Measurements from ENCODE around the gene CLPSL2. TPM values are rescaled to one million over a fixed set of nuclear protein-coding genes. Genes with fewer than 3 reads are reported as not detected.

Gene CLPSL2
- total RNA-seq, 2 donors from 2014 or later: 1.1 to 2.1 TPM

DNA sequence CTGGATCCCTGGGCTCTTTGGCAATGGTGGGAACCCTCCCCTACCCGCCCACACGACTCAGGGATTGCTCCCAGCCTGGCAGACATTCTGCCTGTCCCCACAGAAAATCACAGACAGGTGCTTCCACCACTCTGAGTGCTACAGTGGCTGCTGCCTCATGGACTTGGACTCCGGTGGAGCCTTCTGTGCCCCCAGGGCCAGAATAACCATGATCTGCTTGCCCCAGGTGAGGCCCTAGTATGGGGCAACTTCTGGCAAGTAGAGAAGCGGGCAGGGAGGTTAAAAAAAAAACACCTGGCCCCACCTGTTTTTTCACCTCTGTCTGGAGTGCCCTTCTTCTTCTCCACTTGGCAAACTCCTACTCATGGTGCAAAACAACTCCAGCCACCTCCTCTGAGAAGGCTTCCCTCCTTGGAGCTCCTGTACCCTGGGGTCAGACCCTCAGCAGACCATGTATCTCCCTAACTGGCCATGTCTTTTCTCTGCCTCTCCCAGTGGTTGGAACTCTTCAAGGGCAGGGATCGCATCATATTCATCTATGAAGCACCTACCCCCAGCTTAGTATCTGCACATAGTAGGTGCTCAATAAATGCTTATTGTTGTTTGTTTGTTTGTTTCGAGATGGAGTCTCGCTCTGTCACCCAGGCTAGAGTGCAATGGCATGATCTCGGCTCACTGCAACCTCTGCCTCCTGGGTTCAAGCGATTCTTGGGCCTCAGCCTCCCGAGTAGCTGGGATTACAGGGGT lies 1.1 kb downstream of the CLPSL2 start:
- peaks cover 20% of the 10 kb centered on the region for H3K27me3 Mint-ChIP-seq (ENCODE audit: insufficient read depth)
- peak overlapping the region; percentile 56 for H3K4me3 Mint-ChIP-seq
- Histone ChIP-seq H3K27me3 (ENCODE audit: control insufficient read depth, insufficient read depth, low read length, poor library complexity, severe bottlenecking) (peaks cover 17% of the 10 kb centered on the region), H3K9ac (ENCODE audit: extremely low read depth, low read length, poor library complexity, severe bottlenecking) (no peak overlapping the region), H3K36me3 (ENCODE audit: control insufficient read depth, insufficient read depth, low read length) (no peaks in the 10 kb centered on the region), H3K9me3 (ENCODE audit: control insufficient read depth, low read length) (no peaks in the 10 kb centered on the region), H3K4me3 (ENCODE audit: low read length) (no peak overlapping the region), H3K27ac (ENCODE audit: low read depth, low read length) (no peak overlapping the region), H3K4me1 (ENCODE audit: control insufficient read depth, insufficient read depth, low read length) (no peaks in the 10 kb centered on the region)
- no peaks in the 10 kb centered on the region for H3K36me3 Mint-ChIP-seq (ENCODE audit: low read depth)
- H3K9me3 Mint-ChIP-seq: no peaks in the 10 kb centered on the region
- H3K27ac Mint-ChIP-seq: no peak overlapping the region
- 82 to 100% methylated on average over 4 to 10 of the region's 10 CpGs for WGBS, 2 experiments (ENCODE audit: insufficient coverage in 1 of 2, insufficient read length in 1 of 2)
- no peak for TF ChIP-seq CTCF (conservative IDR thresholded peaks at IDR 0.05)
- no peak for DNase-seq
- no peaks in the 10 kb centered on the region for H3K4me1 Mint-ChIP-seq

- H3K36me3 ChIP-seq (ENCODE audit: control insufficient read depth, insufficient read depth, low read length): no peaks in the 10 kb centered on the region
- Mint-ChIP-seq H3K27me3 (ENCODE audit: insufficient read depth) (peaks cover 20% of the 10 kb centered on the region), H3K4me3 (no peak overlapping the region), H3K27ac (no peak overlapping the region), H3K9me3 (no peaks in the 10 kb centered on the region), H3K4me1 (no peaks in the 10 kb centered on the region), H3K36me3 (ENCODE audit: low read depth) (no peaks in the 10 kb centered on the region)
- H3K4me1 ChIP-seq (ENCODE audit: control insufficient read depth, insufficient read depth, low read length): no peaks in the 10 kb centered on the region
- no peak overlapping the region for H3K9ac ChIP-seq (ENCODE audit: extremely low read depth, low read length, poor library complexity, severe bottlenecking)
- DNase-seq: no peak
- H3K27ac ChIP-seq (ENCODE audit: low read depth, low read length): no peak overlapping the region
- WGBS, 2 experiments (ENCODE audit: insufficient coverage in 1 of 2, insufficient read length in 1 of 2): 90 to 100% methylated on average over 1 to 2 of the region's 2 CpGs
- no peak overlapping the region for H3K4me3 ChIP-seq (ENCODE audit: low read length)
- H3K27me3 ChIP-seq (ENCODE audit: control insufficient read depth, insufficient read depth, low read length, poor library complexity, severe bottlenecking): peaks cover 17% of the 10 kb centered on the region
- TF ChIP-seq CTCF (conservative IDR thresholded peaks at IDR 0.05): no peak
- no peaks in the 10 kb centered on the region for H3K9me3 ChIP-seq (ENCODE audit: control insufficient read depth, low read length)
Observed at GRCh38 chr6:35778437-35778836, 2.0 kb downstream of the CLPSL2 start.

GRCh38 chr6:35780719-35781118 lies 4.3 kb downstream of the CLPSL2 start, which contains the start of gene CLPSL1:
Gene CLPSL1 (plus strand): TSS chr6:35781019. CDS start chr6:35781111, 92 bp downstream.
- no peaks in the 10 kb centered on the region for H3K4me1 Mint-ChIP-seq
- H3K36me3 ChIP-seq (ENCODE audit: control insufficient read depth, insufficient read depth, low read length): no peaks in the 10 kb centered on the region

More at GRCh38 chr6:35780719-35781118, 4.3 kb downstream of the CLPSL2 start, which contains the start of gene CLPSL1:
- H3K9me3 ChIP-seq (ENCODE audit: control insufficient read depth, low read length): no peaks in the 10 kb centered on the region
- H3K4me3 ChIP-seq (ENCODE audit: low read length): no peak within 1 kb of the TSS
- Mint-ChIP-seq H3K27me3 (ENCODE audit: insufficient read depth) (peaks cover 18% of the 10 kb centered on the region), H3K36me3 (ENCODE audit: low read depth) (no peaks in the 10 kb centered on the region), H3K4me3 (no peak within 1 kb of the TSS), H3K9me3 (no peaks in the 10 kb centered on the region), H3K27ac (no peak within 1 kb of the TSS)
- DNase-seq: no peak
- H3K27me3 ChIP-seq (ENCODE audit: control insufficient read depth, insufficient read depth, low read length, poor library complexity, severe bottlenecking): peaks cover 15% of the 10 kb centered on the region
- no peak within 1 kb of the TSS for H3K27ac ChIP-seq (ENCODE audit: low read depth, low read length)
- no peaks in the 10 kb centered on the region for H3K4me1 ChIP-seq (ENCODE audit: control insufficient read depth, insufficient read depth, low read length)
- no peak within 1 kb of the TSS for H3K9ac ChIP-seq (ENCODE audit: extremely low read depth, low read length, poor library complexity, severe bottlenecking)
- 88 to 90% methylated on average over 4 to 7 of the region's 7 CpGs for WGBS, 2 experiments (ENCODE audit: insufficient coverage in 1 of 2, insufficient read length in 1 of 2)
- TF ChIP-seq CTCF (conservative IDR thresholded peaks at IDR 0.05): no peak

Data from endodermal cell (in vitro differentiated cells).